Measurements from ENCODE around the gene THBD. TPM values are rescaled to one million over a fixed set of nuclear protein-coding genes. Genes with fewer than 3 reads are reported as not detected.

The THBD gene
- total RNA-seq, 1 experiment from 2014 or later, result 0.26 TPM

DNA sequence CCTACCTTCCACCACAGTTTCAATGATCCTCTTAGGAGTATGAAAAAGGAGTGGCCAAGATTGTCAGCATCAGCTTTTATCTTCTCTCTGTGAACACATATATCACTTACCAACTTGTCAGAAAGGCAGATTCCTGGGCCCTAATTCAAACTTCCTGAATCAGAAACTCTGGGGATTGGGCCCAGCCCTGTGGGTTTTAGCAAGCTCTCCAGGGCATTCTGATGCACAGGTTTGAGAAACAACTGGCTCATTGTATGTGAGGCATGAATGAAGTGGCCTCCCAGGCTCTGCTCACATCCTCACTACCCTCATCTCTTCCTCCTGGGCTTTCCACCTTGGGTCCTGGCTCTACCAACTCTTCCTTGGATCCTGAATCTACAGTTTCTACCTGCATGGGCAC, 13.2 kb upstream of the THBD start:
- intact Hi-C loops (cut with micrococcal nuclease; ENCODE audit: unreplicated experiment), result no loop called here
- Histone ChIP-seq H3K27ac (ENCODE audit: low read length) (no peak overlapping the region), H3K27me3 (ENCODE audit: control insufficient read depth, insufficient read depth, low read length) (peaks cover 10% of the 10 kb centered on the region), H3K36me3 (ENCODE audit: control insufficient read depth, insufficient read depth, low read length) (no peaks in the 10 kb centered on the region), H3K4me1 (ENCODE audit: control insufficient read depth, insufficient read depth, low read length) (no peaks in the 10 kb centered on the region), H3K9me3 (ENCODE audit: control insufficient read depth, insufficient read depth, low read depth, low read length) (no peaks in the 10 kb centered on the region), H3K4me3 (ENCODE audit: low read depth in 2 of 2, low read length in 2 of 2) (no peak overlapping the region)
- TF ChIP-seq, protein P1, sequence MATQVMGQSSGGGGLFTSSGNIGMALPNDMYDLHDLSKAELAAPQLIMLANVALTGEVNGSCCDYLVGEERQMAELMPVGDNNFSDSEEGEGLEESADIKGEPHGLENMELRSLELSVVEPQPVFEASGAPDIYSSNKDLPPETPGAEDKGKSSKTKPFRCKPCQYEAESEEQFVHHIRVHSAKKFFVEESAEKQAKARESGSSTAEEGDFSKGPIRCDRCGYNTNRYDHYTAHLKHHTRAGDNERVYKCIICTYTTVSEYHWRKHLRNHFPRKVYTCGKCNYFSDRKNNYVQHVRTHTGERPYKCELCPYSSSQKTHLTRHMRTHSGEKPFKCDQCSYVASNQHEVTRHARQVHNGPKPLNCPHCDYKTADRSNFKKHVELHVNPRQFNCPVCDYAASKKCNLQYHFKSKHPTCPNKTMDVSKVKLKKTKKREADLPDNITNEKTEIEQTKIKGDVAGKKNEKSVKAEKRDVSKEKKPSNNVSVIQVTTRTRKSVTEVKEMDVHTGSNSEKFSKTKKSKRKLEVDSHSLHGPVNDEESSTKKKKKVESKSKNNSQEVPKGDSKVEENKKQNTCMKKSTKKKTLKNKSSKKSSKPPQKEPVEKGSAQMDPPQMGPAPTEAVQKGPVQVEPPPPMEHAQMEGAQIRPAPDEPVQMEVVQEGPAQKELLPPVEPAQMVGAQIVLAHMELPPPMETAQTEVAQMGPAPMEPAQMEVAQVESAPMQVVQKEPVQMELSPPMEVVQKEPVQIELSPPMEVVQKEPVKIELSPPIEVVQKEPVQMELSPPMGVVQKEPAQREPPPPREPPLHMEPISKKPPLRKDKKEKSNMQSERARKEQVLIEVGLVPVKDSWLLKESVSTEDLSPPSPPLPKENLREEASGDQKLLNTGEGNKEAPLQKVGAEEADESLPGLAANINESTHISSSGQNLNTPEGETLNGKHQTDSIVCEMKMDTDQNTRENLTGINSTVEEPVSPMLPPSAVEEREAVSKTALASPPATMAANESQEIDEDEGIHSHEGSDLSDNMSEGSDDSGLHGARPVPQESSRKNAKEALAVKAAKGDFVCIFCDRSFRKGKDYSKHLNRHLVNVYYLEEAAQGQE (IDR thresholded peaks at IDR 0.05; ENCODE audit: insufficient read depth in 1 of 2, low read depth in 2 of 2, low read length in 1 of 2), result no peak
- TF ChIP-seq, protein P2, sequence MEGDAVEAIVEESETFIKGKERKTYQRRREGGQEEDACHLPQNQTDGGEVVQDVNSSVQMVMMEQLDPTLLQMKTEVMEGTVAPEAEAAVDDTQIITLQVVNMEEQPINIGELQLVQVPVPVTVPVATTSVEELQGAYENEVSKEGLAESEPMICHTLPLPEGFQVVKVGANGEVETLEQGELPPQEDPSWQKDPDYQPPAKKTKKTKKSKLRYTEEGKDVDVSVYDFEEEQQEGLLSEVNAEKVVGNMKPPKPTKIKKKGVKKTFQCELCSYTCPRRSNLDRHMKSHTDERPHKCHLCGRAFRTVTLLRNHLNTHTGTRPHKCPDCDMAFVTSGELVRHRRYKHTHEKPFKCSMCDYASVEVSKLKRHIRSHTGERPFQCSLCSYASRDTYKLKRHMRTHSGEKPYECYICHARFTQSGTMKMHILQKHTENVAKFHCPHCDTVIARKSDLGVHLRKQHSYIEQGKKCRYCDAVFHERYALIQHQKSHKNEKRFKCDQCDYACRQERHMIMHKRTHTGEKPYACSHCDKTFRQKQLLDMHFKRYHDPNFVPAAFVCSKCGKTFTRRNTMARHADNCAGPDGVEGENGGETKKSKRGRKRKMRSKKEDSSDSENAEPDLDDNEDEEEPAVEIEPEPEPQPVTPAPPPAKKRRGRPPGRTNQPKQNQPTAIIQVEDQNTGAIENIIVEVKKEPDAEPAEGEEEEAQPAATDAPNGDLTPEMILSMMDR (IDR thresholded peaks at IDR 0.05), result no peak
- TF ChIP-seq SIN3A (IDR thresholded peaks at IDR 0.05; ENCODE audit: borderline replicate concordance, insufficient read depth, low read depth, low read length) (no peak), POLR2AphosphoS5 (IDR thresholded peaks at IDR 0.05; ENCODE audit: low read depth, low read length) (no peak), TCF7L2 (IDR thresholded peaks at IDR 0.05; ENCODE audit: low read depth, low read length) (no peak)
- no peak for ATAC-seq
- in situ Hi-C loops (cut with HindIII; ENCODE audit: low pct_unique_long_range_greater_than_20kb, low sequenced_read_pairs), result no loop called here
- CTCF ChIA-PET, result no interaction called here
- no peak for DNase-seq (ENCODE audit: low read depth, low spot score)
- no TSS peak for BruUV-seq (replicated peaks)
- POLR2A ChIA-PET, result no interaction called here

DNA sequence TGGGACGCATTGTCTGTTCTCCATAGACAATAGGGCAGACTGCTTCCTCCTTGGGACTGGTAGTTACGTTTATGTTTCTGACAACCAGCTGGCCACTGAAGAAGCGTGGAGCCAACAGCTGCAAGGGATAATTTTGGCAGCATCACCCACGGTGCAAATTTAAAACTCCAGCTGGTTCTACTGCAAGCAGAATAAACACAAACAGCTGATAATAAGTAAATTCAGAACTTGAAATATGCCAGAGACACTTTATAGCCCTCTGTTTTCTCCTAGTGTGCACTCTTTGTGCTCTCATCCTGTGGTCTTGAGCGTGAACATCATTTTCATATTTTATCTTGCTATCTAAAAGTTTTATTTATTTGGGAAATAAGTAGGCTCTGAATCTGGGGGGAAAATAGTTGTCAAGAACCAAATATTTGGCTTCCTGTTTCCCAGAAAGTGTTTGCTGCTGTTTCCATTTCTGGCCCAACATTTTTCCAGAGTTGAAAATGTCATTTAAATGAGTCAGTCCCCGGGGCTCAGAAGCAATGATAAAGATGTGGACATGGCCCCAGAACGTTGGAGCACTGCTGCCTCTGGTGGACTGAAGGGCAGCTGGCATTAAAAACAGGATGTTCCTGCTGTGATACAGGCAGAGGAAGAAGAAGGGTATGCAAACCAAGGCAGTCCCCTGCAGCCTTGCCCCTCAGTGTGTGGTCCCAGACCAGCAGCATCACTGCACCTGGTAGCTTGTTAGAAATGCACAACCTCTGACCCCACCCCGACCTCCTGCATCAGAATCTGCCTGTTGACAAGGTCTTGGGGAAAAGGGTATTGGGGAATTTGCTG, 12.5 kb upstream of the THBD start:
- in situ Hi-C loops (cut with HindIII; ENCODE audit: low pct_unique_long_range_greater_than_20kb, low sequenced_read_pairs) (no loop called here), intact Hi-C loops (cut with micrococcal nuclease; ENCODE audit: unreplicated experiment) (no loop called here)
- ATAC-seq (no peak), DNase-seq (ENCODE audit: low read depth, low spot score) (no peak)
- ChIA-PET POLR2A (no interaction called here), CTCF (no interaction called here)
- Histone ChIP-seq H3K36me3 (ENCODE audit: control insufficient read depth, insufficient read depth, low read length) (no peaks in the 10 kb centered on the region), H3K4me3 (ENCODE audit: low read depth in 2 of 2, low read length in 2 of 2) (no peak overlapping the region), H3K4me1 (ENCODE audit: control insufficient read depth, insufficient read depth, low read length) (no peaks in the 10 kb centered on the region), H3K27me3 (ENCODE audit: control insufficient read depth, insufficient read depth, low read length) (peaks cover 10% of the 10 kb centered on the region), H3K9me3 (ENCODE audit: control insufficient read depth, insufficient read depth, low read depth, low read length) (no peaks in the 10 kb centered on the region), H3K27ac (ENCODE audit: low read length) (no peak overlapping the region)
- no TSS peak for BruUV-seq (replicated peaks)
- TF ChIP-seq, protein P2 (IDR thresholded peaks at IDR 0.05), result peak; percentile 42
- TF ChIP-seq, protein P1 (IDR thresholded peaks at IDR 0.05; ENCODE audit: insufficient read depth in 1 of 2, low read depth in 2 of 2, low read length in 1 of 2), result no peak
